Islet of Langerhans (tissue), 1 donor: ENCODE results near the gene MEMO1.

Experiments
- FAIRE-seq: peaks from one replicate; lab custom pipeline; 2011; peaks lifted over from hg19 to GRCh38; lab: Jason Lieb, UNC

The MEMO1 gene

GRCh38 chr2:31823558-31823957 lies 187.2 kb downstream of the MEMO1 start:
- FAIRE-seq, result no peak

- no peak for FAIRE-seq
These were observed 188.2 kb downstream of the MEMO1 start for GRCh38 chr2:31822587-31822986.
